ENCODE data around the gene LRRFIP2.
"Not testable (repeated sequence)": the region's sequence is repeated elsewhere in the genome, so short reads cannot be mapped to it uniquely, and the experiment has no call there.

The LRRFIP2 gene

DNA sequence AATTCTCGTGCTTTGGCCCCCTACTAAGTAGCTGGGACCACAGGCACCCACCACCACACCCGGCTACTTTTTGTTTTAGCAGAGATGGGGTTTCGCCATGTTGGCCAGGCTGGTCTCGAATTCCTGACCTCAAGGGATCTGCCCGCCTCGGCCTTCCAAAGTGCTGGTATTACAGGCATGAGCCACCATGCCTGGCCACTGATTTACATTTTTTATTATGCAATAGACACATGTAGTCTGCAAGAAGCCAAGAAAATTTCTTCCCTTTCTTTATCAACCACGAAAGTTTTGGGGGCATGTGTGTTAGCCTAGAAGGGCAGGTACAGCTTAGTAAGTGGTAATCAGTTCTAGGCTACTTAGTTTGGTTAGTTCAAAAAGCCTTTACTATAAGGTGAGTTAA lies 51.1 kb downstream of the LRRFIP2 start:
- Histone ChIP-seq H3K9ac (ENCODE audit: low read length) (no peak overlapping the region), H3K4me1 (ENCODE audit: control insufficient read depth, insufficient read depth, low read length) (peaks cover 4% of the 10 kb centered on the region), H3K36me3 (ENCODE audit: control insufficient read depth, insufficient read depth, low read length) (no peaks in the 10 kb centered on the region), H3K27ac (ENCODE audit: low read depth, low read length) (no peak overlapping the region), H3K27me3 (ENCODE audit: control insufficient read depth, insufficient read depth, low read length) (no peaks in the 10 kb centered on the region), H3K4me3 (ENCODE audit: low read length) (no peak overlapping the region)

DNA sequence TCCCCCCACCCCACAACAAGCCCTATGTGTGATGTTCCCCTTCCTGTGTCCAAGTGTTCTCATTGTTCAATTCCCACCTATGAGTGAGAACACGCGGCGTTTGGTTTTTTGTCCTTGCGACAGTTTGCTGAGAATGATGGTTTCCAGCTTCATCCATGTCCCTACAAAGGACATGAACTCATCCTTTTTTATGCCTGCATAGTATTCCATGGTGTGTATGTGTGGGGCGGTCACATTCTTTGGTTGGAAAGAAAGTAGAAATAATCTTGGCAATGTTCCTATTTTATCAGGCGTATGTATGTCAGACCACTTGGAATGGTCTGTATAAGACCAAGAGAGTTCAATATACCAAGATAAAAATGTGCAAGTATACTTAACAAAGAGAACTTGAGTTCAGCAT lies 52.3 kb downstream of the LRRFIP2 start:
- H3K27me3 ChIP-seq (ENCODE audit: control insufficient read depth, insufficient read depth, low read length); H3K27ac ChIP-seq (ENCODE audit: low read depth, low read length); H3K4me3 ChIP-seq (ENCODE audit: low read length): not testable (repeated sequence)

DNA sequence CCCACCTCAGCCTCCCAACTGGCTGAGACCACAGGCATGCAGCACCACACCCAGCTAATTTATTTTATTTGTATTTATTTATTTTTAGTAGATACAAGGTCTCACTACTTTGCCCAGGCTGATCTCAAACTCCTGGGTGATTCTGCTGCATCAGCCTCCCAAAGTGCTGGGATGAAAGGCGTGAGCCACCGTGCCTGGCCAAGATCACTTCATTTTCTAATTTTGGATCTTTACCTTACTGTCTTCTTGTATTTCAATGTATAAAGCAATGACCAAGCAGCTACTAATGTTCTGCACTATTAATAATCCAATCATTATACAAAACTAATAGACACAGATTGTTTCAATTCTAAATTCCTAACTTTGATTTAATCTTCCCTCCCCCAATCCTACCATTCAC lies 56.2 kb downstream of the LRRFIP2 start:
- Histone ChIP-seq H3K4me1 (ENCODE audit: control insufficient read depth, insufficient read depth, low read length) (peaks cover 4% of the 10 kb centered on the region), H3K27ac (ENCODE audit: low read depth, low read length) (no peak overlapping the region), H3K36me3 (ENCODE audit: control insufficient read depth, insufficient read depth, low read length) (no peaks in the 10 kb centered on the region), H3K9ac (ENCODE audit: low read length) (no peak overlapping the region), H3K4me3 (ENCODE audit: low read length) (no peak overlapping the region), H3K27me3 (ENCODE audit: control insufficient read depth, insufficient read depth, low read length) (no peaks in the 10 kb centered on the region)

More for the DNA sequence above, 52.3 kb downstream of the LRRFIP2 start:
- H3K4me1 ChIP-seq (ENCODE audit: control insufficient read depth, insufficient read depth, low read length); H3K36me3 ChIP-seq (ENCODE audit: control insufficient read depth, insufficient read depth, low read length); H3K9ac ChIP-seq (ENCODE audit: low read length): not testable (repeated sequence)

DNA sequence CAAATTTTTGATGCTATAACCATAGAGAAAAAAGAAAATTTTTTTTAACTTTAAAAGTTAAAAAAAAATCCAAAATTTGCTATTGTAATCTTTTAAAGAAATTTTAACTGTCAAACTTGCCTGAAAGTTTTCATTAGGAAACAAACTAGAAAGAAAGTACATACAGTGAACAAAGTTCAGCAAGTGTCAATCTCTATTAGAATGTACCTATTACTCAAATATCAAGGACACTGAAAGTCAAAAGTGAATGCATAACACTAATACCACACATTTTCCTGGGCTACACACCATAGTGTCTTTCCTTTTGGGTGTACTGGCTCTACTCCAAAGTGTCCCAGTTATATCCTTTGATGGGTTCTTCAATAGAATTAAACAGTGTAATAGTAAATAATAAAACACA lies 56.8 kb downstream of the LRRFIP2 start:
- no peaks in the 10 kb centered on the region for H3K36me3 ChIP-seq (ENCODE audit: control insufficient read depth, insufficient read depth, low read length)
- no peaks in the 10 kb centered on the region for H3K27me3 ChIP-seq (ENCODE audit: control insufficient read depth, insufficient read depth, low read length)
- no peak overlapping the region for H3K4me3 ChIP-seq (ENCODE audit: low read length)
- no peak overlapping the region for H3K9ac ChIP-seq (ENCODE audit: low read length)
- no peak overlapping the region for H3K27ac ChIP-seq (ENCODE audit: low read depth, low read length)
- peaks cover 4% of the 10 kb centered on the region for H3K4me1 ChIP-seq (ENCODE audit: control insufficient read depth, insufficient read depth, low read length)

DNA sequence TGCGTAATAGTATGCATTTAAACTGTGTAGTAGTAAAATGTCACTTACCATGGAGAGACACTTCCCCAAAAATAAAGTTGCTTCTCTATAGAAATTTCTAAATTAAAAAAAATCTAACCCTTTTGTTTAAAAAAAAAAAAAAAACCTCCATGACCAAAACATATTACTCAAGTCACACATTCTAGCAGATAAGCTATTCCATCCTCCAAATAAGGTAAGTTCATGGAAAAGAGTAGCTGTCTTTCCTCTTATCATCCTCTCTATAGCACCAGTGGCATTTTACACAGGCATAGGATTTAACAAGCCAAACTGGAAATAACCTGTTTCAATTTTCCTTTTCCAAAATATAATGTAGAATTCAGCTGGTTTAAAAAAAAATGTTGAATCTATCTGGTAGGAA lies 57.4 kb downstream of the LRRFIP2 start:
- Histone ChIP-seq H3K36me3 (ENCODE audit: control insufficient read depth, insufficient read depth, low read length) (no peaks in the 10 kb centered on the region), H3K27me3 (ENCODE audit: control insufficient read depth, insufficient read depth, low read length) (no peaks in the 10 kb centered on the region), H3K4me1 (ENCODE audit: control insufficient read depth, insufficient read depth, low read length) (peaks cover 4% of the 10 kb centered on the region), H3K4me3 (ENCODE audit: low read length) (no peak overlapping the region), H3K9ac (ENCODE audit: low read length) (no peak overlapping the region), H3K27ac (ENCODE audit: low read depth, low read length) (no peak overlapping the region)

DNA sequence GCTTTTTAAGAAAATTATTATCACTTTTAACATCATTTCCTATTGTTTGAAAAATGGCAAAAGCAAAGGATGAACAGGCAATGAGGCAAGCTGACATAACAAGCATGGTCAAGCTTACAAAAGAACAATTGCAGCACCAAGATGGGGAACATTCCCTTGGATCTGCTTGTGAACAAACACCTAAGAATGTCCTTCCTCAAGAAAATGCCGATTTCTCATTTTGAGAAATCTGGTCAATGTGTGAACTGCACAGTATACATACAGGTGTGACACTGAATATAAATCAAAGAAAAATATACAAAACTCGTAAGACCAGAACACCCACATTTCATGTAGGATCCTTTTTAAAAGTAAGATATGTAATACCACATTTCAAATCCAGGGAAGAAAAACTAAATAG lies 58.9 kb downstream of the LRRFIP2 start:
- H3K9ac ChIP-seq (ENCODE audit: low read length): no peak overlapping the region
- H3K27me3 ChIP-seq (ENCODE audit: control insufficient read depth, insufficient read depth, low read length): no peaks in the 10 kb centered on the region
- H3K4me1 ChIP-seq (ENCODE audit: control insufficient read depth, insufficient read depth, low read length): no peaks in the 10 kb centered on the region
- no peak overlapping the region for H3K27ac ChIP-seq (ENCODE audit: low read depth, low read length)
- H3K36me3 ChIP-seq (ENCODE audit: control insufficient read depth, insufficient read depth, low read length): no peaks in the 10 kb centered on the region
- H3K4me3 ChIP-seq (ENCODE audit: low read length): no peak overlapping the region

DNA sequence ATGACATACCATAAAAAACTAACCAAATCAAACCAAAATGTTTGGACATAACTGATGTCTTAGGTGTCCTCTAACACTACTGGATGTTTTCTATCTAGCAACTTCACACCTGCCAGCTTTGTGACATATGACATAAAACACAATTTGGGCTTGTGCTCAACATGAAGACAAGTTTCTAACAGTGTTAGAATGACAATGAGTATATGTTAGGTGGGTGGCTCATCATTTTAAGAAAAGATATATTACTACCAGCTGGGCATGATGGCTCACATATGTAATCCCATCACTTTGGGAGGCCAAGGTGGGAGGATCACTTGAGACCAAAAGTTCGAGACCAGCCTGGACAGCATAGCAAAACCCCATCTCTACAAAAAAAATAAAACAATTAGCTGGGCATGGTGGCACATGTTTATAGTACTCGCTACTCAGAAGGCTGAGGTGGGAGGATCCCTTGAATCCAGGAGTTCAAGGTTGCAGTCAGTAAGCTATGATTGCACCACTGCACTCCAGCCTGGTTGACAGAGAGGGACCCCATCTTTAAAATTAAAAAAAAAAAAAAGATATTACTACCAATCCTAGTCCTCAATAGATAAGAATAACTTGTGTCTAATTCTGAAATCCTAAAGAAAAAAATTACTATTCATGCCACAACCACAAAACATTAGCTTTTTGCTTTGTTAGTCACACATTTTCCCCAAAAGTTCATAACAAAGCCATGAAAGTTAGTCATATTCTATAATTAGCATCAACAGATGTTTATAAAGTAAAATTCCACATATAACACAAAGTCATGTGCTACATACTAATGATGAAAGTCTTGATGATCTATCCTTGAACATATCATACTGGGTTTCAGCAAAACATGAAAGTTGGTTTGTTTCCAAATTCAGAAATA lies 59.9 kb downstream of the LRRFIP2 start:
- Histone ChIP-seq H3K27me3 (ENCODE audit: control insufficient read depth, insufficient read depth, low read length) (no peaks in the 10 kb centered on the region), H3K27ac (ENCODE audit: low read depth, low read length) (no peak overlapping the region), H3K4me1 (ENCODE audit: control insufficient read depth, insufficient read depth, low read length) (peaks cover 2% of the 10 kb centered on the region), H3K9ac (ENCODE audit: low read length) (no peak overlapping the region), H3K4me3 (ENCODE audit: low read length) (no peak overlapping the region), H3K36me3 (ENCODE audit: control insufficient read depth, insufficient read depth, low read length) (no peaks in the 10 kb centered on the region)

DNA sequence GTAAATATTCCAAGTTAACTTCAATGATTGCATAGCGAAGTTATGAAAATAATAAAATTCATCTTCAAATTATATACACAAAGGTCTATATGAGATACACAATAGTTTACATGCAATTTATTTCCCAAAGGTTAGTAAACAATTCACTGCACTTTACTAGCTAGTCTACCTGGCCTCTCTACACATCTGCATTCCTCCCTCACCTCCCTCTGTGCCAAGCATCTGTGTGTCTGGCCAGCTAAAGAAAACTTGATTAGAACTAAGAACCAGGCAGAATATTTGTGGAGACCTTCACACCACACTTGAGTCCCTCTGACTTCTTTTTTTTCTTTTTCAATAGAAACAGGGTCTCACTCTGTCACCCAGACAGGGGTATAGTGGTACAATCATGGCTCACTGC lies 61.4 kb downstream of the LRRFIP2 start:
- no peak overlapping the region for H3K27ac ChIP-seq (ENCODE audit: low read depth, low read length)
- H3K9ac ChIP-seq (ENCODE audit: low read length): no peak overlapping the region
- H3K36me3 ChIP-seq (ENCODE audit: control insufficient read depth, insufficient read depth, low read length): no peaks in the 10 kb centered on the region
- H3K27me3 ChIP-seq (ENCODE audit: control insufficient read depth, insufficient read depth, low read length): no peaks in the 10 kb centered on the region
- peaks cover 2% of the 10 kb centered on the region for H3K4me1 ChIP-seq (ENCODE audit: control insufficient read depth, insufficient read depth, low read length)
- H3K4me3 ChIP-seq (ENCODE audit: low read length): no peak overlapping the region

DNA sequence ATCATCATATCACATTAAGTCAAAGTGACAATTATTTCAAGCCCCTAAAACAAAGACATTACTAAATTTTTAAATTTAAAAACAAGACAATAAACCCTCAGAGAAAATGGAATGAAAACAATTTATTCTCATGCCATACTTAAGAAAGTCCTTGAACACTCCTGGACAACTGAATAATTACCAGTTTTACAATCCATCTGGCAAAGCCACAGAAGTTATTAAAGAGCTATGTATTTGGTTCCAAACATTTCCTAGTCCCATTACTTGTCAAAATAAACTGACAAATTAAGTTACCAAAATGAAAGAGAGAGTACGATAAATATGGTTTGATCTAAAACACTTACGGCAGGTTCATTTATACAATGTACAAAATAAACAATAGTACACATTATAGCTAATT lies 63.2 kb downstream of the LRRFIP2 start:
- no peak overlapping the region for H3K9ac ChIP-seq (ENCODE audit: low read length)
- H3K36me3 ChIP-seq (ENCODE audit: control insufficient read depth, insufficient read depth, low read length): no peaks in the 10 kb centered on the region
- no peak overlapping the region for H3K27ac ChIP-seq (ENCODE audit: low read depth, low read length)
- H3K27me3 ChIP-seq (ENCODE audit: control insufficient read depth, insufficient read depth, low read length): no peaks in the 10 kb centered on the region
- peaks cover 2% of the 10 kb centered on the region for H3K4me1 ChIP-seq (ENCODE audit: control insufficient read depth, insufficient read depth, low read length)
- H3K4me3 ChIP-seq (ENCODE audit: low read length): no peak overlapping the region

DNA sequence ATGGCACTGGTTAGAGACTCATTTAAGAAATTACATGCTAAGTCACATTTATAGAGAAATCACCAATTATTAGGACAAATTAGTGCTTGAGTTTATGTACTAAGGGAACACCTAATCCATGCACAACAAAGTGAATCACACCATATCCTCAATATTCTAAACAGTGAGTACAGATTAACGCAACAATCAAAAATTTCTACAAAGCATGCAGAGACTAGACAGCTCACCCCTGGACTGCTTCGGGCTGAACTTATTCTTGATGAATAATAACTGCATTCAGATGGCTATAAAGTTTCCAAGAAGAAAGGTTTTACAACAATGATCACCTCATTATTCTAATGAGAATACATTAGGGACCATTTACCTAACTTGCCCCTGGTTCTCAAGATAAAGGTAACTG lies 66.5 kb downstream of the LRRFIP2 start:
- H3K27ac ChIP-seq (ENCODE audit: low read depth, low read length): no peak overlapping the region
- peaks cover 2% of the 10 kb centered on the region for H3K4me1 ChIP-seq (ENCODE audit: control insufficient read depth, insufficient read depth, low read length)
- no peak overlapping the region for H3K4me3 ChIP-seq (ENCODE audit: low read length)
- no peaks in the 10 kb centered on the region for H3K27me3 ChIP-seq (ENCODE audit: control insufficient read depth, insufficient read depth, low read length)
- no peak overlapping the region for H3K9ac ChIP-seq (ENCODE audit: low read length)
- no peaks in the 10 kb centered on the region for H3K36me3 ChIP-seq (ENCODE audit: control insufficient read depth, insufficient read depth, low read length)

DNA sequence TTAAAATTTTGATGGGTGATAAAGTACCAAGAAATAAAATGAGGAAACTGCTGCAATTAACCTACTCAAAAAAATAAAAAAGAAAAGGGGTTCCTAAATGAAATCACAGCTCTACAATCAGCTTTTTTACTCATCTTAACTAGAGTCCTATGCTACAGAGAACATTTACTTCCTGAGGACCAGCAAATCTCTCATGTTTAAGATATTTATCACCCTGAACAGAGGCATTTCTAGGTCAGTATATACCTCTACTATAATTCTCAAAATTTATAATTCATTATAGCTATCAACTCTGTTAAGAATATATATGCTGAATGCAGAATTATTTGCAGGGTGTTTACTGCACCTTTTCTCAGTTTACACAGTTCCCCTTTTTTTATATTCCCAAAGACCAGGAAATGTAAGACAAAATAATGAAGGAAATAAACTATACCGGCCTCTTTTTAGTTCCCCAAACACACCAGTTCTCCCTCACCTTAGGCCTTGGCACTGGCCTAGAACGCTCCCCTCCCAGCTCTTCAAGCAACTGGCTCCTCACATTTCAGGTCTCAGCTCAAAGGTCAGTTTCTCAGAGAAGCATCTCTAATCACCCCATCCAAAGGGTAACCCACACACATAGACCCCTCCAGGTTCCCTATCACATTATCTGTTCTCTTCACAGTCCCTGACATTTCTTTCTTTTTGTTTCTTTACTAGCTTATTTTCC lies 71.1 kb downstream of the LRRFIP2 start:
- Histone ChIP-seq H3K36me3 (ENCODE audit: control insufficient read depth, insufficient read depth, low read length) (no peaks in the 10 kb centered on the region), H3K4me1 (ENCODE audit: control insufficient read depth, insufficient read depth, low read length) (no peaks in the 10 kb centered on the region), H3K27ac (ENCODE audit: low read depth, low read length) (no peak overlapping the region), H3K4me3 (ENCODE audit: low read length) (no peak overlapping the region), H3K27me3 (ENCODE audit: control insufficient read depth, insufficient read depth, low read length) (no peaks in the 10 kb centered on the region), H3K9ac (ENCODE audit: low read length) (no peak overlapping the region)

DNA sequence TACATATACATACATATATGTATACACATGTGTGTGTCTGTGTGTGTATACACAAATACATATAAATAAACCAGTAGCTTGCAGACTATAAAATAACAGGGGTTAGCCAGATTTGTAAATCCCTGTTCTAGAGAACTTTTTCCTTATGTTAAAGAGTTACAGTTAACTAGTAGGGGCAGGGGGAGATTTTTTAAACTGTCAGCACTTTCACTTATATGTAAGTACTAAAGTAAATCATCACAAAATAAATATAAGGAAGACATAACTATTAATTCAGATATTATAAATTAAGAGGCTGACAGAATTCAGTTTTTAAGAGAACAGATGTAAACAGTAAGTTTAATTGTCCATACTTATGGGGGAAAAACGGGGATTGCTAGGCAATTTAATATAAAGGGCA lies 74.0 kb downstream of the LRRFIP2 start:
- Histone ChIP-seq H3K36me3 (ENCODE audit: control insufficient read depth, insufficient read depth, low read length) (no peaks in the 10 kb centered on the region), H3K9ac (ENCODE audit: low read length) (no peak overlapping the region), H3K4me1 (ENCODE audit: control insufficient read depth, insufficient read depth, low read length) (no peaks in the 10 kb centered on the region), H3K27ac (ENCODE audit: low read depth, low read length) (no peak overlapping the region), H3K27me3 (ENCODE audit: control insufficient read depth, insufficient read depth, low read length) (no peaks in the 10 kb centered on the region), H3K4me3 (ENCODE audit: low read length) (no peak overlapping the region)

DNA sequence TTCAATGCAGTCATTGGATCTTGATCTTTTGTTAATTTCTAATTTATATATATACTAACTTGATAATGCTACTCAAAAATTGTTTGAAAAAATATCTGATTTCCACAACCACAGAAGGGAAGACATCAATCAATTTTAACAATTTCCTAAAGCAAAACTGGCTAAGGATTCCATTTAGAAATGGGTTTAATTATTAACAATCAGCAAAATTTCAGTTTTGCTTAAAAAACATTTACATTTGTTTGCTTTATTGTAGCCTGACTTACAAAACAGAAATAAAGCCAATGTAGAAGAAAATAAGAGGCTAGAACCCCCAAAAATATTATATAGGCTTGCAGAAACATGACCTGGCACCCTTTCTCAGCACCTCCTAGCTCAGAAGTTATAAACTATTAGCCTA lies 74.9 kb downstream of the LRRFIP2 start:
- Histone ChIP-seq H3K4me1 (ENCODE audit: control insufficient read depth, insufficient read depth, low read length) (no peaks in the 10 kb centered on the region), H3K27ac (ENCODE audit: low read depth, low read length) (no peak overlapping the region), H3K36me3 (ENCODE audit: control insufficient read depth, insufficient read depth, low read length) (no peaks in the 10 kb centered on the region), H3K4me3 (ENCODE audit: low read length) (no peak overlapping the region), H3K27me3 (ENCODE audit: control insufficient read depth, insufficient read depth, low read length) (no peaks in the 10 kb centered on the region), H3K9ac (ENCODE audit: low read length) (no peak overlapping the region)
